Natural killer cell (primary cell): ENCODE measurements around the gene FBXO27. TPM values are rescaled to one million over a fixed set of nuclear protein-coding genes. Genes with fewer than 3 reads are reported as not detected.

Experiments
- ATAC-seq, 3 donors: fragments of 150-1000 bp in 2 of 3; fragments of 200-7000 bp in 1 of 3; cut with Tn5 transposase; 1 replicate in 1 of 3; 2 replicates in 2 of 3; pipeline ENCODE4 v1.10.0; 2021; ENCODE audit warnings: mild to moderate bottlenecking in 2 of 3, moderate library complexity in 2 of 3
- DNase-seq, 2 donors: peaks; one replicate each; pipeline versions ENCODE4 v3.0.0 to v3.0.0-alpha.2; 2013 to 2021; ENCODE audit warnings: mixed read lengths in 1 of 2
- H3K27ac ChIP-seq: one replicate; pipeline ENCODE4 v1.5.1; 2013; ENCODE audit warnings: mild to moderate bottlenecking, low read length
- H3K27me3 ChIP-seq: one replicate; pipeline ENCODE4 v1.6.1; 2013; ENCODE audit warnings: low read length; ENCODE audit not compliant: control insufficient read depth, insufficient read depth
- H3K36me3 ChIP-seq: one replicate; pipeline ENCODE4 v1.6.1; 2013; ENCODE audit warnings: low read length; ENCODE audit not compliant: control insufficient read depth, insufficient read depth
- H3K4me1 ChIP-seq: one replicate; pipeline ENCODE4 v1.6.1; 2013; ENCODE audit warnings: low read length; ENCODE audit not compliant: control insufficient read depth, insufficient read depth
- H3K4me3 ChIP-seq: one replicate; pipeline ENCODE4 v1.5.1; 2013; ENCODE audit warnings: low read length
- H3K9me3 ChIP-seq: one replicate; pipeline ENCODE4 v1.6.1; 2013; ENCODE audit warnings: low read length; ENCODE audit not compliant: control insufficient read depth, insufficient read depth
- H3K27ac Mint-ChIP-seq, 2 donors: one replicate each; pipeline ENCODE4 v1.8.0; 2022; ENCODE audit warnings: mild to moderate bottlenecking in 2 of 2, mixed read lengths in 2 of 2, moderate library complexity in 1 of 2
- H3K27me3 Mint-ChIP-seq, 2 donors: one replicate each; pipeline ENCODE4 v1.8.0; 2022; ENCODE audit warnings: low read depth in 2 of 2, mixed read lengths in 2 of 2
- H3K36me3 Mint-ChIP-seq: one replicate; pipeline ENCODE4 v1.8.0; 2022; ENCODE audit warnings: mixed read lengths
- H3K4me1 Mint-ChIP-seq, 2 donors: one replicate each; pipeline ENCODE4 v1.8.0; 2022; ENCODE audit warnings: mixed read lengths in 2 of 2
- H3K4me3 Mint-ChIP-seq: one replicate; pipeline ENCODE4 v1.8.0; 2022; ENCODE audit warnings: mild to moderate bottlenecking, moderate library complexity, mixed read lengths
- H3K9me3 Mint-ChIP-seq, 2 donors: one replicate each; pipeline ENCODE4 v1.8.0; 2022; ENCODE audit warnings: mixed read lengths in 2 of 2
- WGBS: methylation state at CpG from one replicate; pipeline ENCODE4 v1.1.7; 2013; ENCODE audit warnings: missing lambda C conversion rate; ENCODE audit not compliant: insufficient coverage; 5-methylcytosine and 5-hydroxymethylcytosine counted together
- intact Hi-C: fragments of 100-400 bp; cut with micrococcal nuclease; formaldehyde crosslinking; loops from one replicate; pipeline ENCODE4 v1.14.2; 2022
- total RNA-seq, 4 donors: library from RNA; stranded (reverse); fragments of 120-200 nt in 1 of 4; gene quantifications; one replicate each; pipeline versions ENCODE4 v1.2.3 to v1.2.4, GENCODE V29; 2013 to 2022
- TF ChIP-seq, protein P1 (sequence below): fragments of 200-600 bp; IDR thresholded peaks from one replicate; pipeline ENCODE4 v1.8.0; 2022; ENCODE audit warnings: antibody characterized with exemption

Gene FBXO27
- total RNA-seq, 3 donors from 2014 or later (not counting 1 experiment from before 2014, with no cell fraction given), result 0.23 to 0.38 TPM; not detected in 1

DNA sequence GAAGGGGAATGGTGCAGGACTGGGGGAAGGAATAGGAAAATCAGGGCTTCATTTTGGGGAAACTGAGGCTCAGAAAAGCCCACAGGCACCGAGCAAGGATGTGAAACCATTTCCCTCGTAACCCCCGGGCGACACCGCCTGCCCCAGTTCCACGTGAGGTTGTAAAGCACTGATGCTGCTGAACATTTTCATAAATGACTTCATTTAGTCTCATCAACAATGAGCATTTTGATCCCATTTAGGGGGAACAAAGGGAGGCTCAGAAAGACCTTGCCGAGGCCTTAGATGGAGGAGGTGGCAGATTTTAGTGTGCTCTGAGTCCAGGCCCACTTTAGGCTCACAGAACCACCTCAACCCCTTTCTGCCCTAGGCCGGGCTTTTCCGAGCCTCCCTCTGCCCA, 20.5 kb upstream of the FBXO27 start:
- TF ChIP-seq, protein P1, sequence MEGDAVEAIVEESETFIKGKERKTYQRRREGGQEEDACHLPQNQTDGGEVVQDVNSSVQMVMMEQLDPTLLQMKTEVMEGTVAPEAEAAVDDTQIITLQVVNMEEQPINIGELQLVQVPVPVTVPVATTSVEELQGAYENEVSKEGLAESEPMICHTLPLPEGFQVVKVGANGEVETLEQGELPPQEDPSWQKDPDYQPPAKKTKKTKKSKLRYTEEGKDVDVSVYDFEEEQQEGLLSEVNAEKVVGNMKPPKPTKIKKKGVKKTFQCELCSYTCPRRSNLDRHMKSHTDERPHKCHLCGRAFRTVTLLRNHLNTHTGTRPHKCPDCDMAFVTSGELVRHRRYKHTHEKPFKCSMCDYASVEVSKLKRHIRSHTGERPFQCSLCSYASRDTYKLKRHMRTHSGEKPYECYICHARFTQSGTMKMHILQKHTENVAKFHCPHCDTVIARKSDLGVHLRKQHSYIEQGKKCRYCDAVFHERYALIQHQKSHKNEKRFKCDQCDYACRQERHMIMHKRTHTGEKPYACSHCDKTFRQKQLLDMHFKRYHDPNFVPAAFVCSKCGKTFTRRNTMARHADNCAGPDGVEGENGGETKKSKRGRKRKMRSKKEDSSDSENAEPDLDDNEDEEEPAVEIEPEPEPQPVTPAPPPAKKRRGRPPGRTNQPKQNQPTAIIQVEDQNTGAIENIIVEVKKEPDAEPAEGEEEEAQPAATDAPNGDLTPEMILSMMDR, result no peak
- no peak overlapping the region for H3K4me3 Mint-ChIP-seq
- H3K9me3 Mint-ChIP-seq, result no peaks in the 10 kb centered on the region
- peaks cover 2% of the 10 kb centered on the region for H3K9me3 ChIP-seq
- no peak for ATAC-seq
- peaks cover 4 to 6% of the 10 kb centered on the region in 2 donors for H3K27me3 Mint-ChIP-seq
- no peaks in the 10 kb centered on the region for H3K36me3 ChIP-seq
- H3K36me3 Mint-ChIP-seq, result no peaks in the 10 kb centered on the region
- H3K4me3 ChIP-seq, result no peak overlapping the region
- intact Hi-C loops, result no loop called here
- H3K27me3 ChIP-seq, result no peaks in the 10 kb centered on the region
- H3K27ac ChIP-seq, result no peak overlapping the region
- DNase-seq, result no peak
- peaks cover 4% of the 10 kb centered on the region for H3K4me1 ChIP-seq
- H3K4me1 Mint-ChIP-seq, result no peaks in the 10 kb centered on the region
- no peak overlapping the region for H3K27ac Mint-ChIP-seq
- 82% methylated on average over 9 of the region's 9 CpGs for WGBS

DNA sequence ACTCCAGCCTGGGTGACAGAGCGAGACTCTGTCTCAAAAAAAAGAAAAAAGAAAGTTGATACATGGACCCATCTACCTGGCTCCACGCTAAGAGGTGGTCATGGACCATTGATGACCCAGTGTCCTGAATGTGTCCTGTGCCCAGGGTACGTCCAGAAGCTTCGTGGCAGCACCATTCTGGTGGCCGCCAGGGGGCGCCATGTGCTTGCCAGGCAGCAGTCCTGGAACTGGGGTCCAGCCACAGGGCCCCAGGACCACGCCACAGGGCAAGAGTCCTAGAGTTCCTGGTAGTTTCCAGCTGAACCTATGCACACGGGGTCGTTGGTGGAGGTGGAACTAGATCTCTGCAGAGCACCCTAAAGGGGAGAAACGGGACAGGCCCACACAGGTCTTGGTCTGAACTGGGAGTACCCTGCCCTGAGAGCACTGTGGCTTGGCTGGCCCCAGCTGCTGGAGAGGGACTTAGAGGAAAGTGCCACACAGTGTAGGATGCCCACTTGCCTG, 19.9 kb upstream of the FBXO27 start:
- TF ChIP-seq, protein P1, result peak; percentile 95
- Mint-ChIP-seq H3K4me3 (no peak overlapping the region), H3K36me3 (no peaks in the 10 kb centered on the region), H3K4me1 (no peaks in the 10 kb centered on the region), H3K27me3 (peaks cover 6% of the 10 kb centered on the region in 2 donors), H3K9me3 (no peaks in the 10 kb centered on the region), H3K27ac (no peak overlapping the region)
- intact Hi-C loops, result no loop called here
- 26% methylated on average over 10 of the region's 10 CpGs for WGBS
- ATAC-seq, result peak; percentile 61 to 81 (median 75)
- H3K27me3 ChIP-seq, result no peaks in the 10 kb centered on the region
- no peaks in the 10 kb centered on the region for H3K36me3 ChIP-seq
- no peak overlapping the region for H3K4me3 ChIP-seq
- peaks cover 2% of the 10 kb centered on the region for H3K9me3 ChIP-seq
- H3K4me1 ChIP-seq, result peaks cover 4% of the 10 kb centered on the region
- H3K27ac ChIP-seq, result no peak overlapping the region
- DNase-seq, result peak; percentile 71 to 85

DNA sequence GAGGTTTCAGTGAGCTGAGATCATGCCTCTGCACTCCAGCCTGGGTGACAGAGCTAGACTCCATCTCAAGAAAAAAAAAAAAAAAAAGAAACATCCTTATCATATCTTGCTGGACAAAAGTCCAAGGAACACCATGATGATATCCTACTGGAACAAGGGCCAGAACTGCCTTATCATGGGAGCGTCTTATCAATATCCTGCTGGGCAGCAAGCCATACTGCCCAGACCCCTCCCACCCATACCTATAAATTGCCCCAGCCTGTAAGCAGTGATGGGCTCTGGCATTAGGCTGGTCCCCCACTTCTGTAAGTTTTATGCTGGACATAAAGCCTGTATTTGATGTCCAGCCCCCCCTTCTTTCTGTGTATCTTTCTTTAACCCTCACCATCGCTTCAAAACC, 14.7 kb upstream of the FBXO27 start:
- Histone ChIP-seq H3K27ac (no peak overlapping the region), H3K27me3 (no peaks in the 10 kb centered on the region), H3K4me3 (no peak overlapping the region), H3K9me3 (no peaks in the 10 kb centered on the region), H3K4me1 (peaks cover 2% of the 10 kb centered on the region), H3K36me3 (no peaks in the 10 kb centered on the region)
- Mint-ChIP-seq H3K27me3 (peaks cover 6 to 10% of the 10 kb centered on the region in 2 donors), H3K9me3 (no peaks in the 10 kb centered on the region), H3K4me1 (peaks cover 0 to 5% of the 10 kb centered on the region in 2 donors), H3K4me3 (no peak overlapping the region), H3K36me3 (no peaks in the 10 kb centered on the region), H3K27ac (no peak overlapping the region)
- DNase-seq (no peak), ATAC-seq (no peak)
- 72% methylated on average over 2 of the region's 2 CpGs for WGBS
- TF ChIP-seq, protein P1, result no peak
- intact Hi-C loops, result no loop called here
